Measurements from ENCODE around the gene TMEM119.

TMEM119 gene

GRCh38 chr12:108599948-108600701, 2.2 kb upstream of the TMEM119 start:
- Histone ChIP-seq H3K4me3 (replicated peaks; ENCODE audit: insufficient read depth, low read length) (no peak overlapping the region), H3K27ac (replicated peaks) (no peak overlapping the region), H3K27me3 (ENCODE audit: insufficient read depth, poor library complexity, severe bottlenecking) (no peaks in the 10 kb centered on the region)
- DNase-seq (ENCODE audit: low read depth in 1 of 2, low spot score in 1 of 2): no peak
- TF ChIP-seq CTCF (IDR thresholded peaks at IDR 0.05; ENCODE audit: insufficient read depth, low read length): no peak
- TF ChIP-seq SPI1 (IDR thresholded peaks at IDR 0.05; ENCODE audit: borderline replicate concordance, low read depth): no peak
- no peak for TF ChIP-seq POLR2AphosphoS5 (IDR thresholded peaks at IDR 0.05; ENCODE audit: low read depth)
- no peak for TF ChIP-seq REST (IDR thresholded peaks at IDR 0.05; ENCODE audit: insufficient replicate concordance, low read depth)
- TF ChIP-seq GABPA (IDR thresholded peaks at IDR 0.05; ENCODE audit: low read depth): no peak

DNA sequence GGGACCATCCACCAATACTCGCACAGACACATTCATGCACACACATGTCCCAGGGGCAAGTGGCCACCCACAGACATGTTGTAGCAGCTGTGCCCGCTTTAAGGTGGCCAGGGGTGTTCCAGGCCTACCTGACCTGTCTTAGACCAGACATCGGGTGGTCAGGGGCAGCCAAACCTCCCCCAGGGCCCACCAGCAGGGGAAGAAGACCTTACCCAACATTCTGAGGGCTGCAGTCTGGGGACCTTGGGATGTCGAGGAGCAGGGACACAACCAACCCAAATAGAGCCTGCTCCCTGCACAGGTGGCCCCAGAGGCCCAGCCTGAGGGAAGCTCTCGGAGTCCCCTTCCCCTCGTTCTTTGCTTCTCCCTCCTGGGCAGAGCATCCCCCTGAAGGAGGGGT, 1.7 kb upstream of the TMEM119 start:
- Histone ChIP-seq H3K27ac (replicated peaks) (no peak overlapping the region), H3K27me3 (ENCODE audit: insufficient read depth, poor library complexity, severe bottlenecking) (no peaks in the 10 kb centered on the region), H3K4me3 (replicated peaks; ENCODE audit: insufficient read depth, low read length) (no peak overlapping the region)
- no peak for TF ChIP-seq CTCF (IDR thresholded peaks at IDR 0.05; ENCODE audit: insufficient read depth, low read length)
- no peak for TF ChIP-seq SPI1 (IDR thresholded peaks at IDR 0.05; ENCODE audit: borderline replicate concordance, low read depth)
- no peak for TF ChIP-seq POLR2AphosphoS5 (IDR thresholded peaks at IDR 0.05; ENCODE audit: low read depth)
- no peak for TF ChIP-seq GABPA (IDR thresholded peaks at IDR 0.05; ENCODE audit: low read depth)
- no peak for TF ChIP-seq REST (IDR thresholded peaks at IDR 0.05; ENCODE audit: insufficient replicate concordance, low read depth)
- DNase-seq (ENCODE audit: low read depth in 1 of 2, low spot score in 1 of 2): no peak

DNA sequence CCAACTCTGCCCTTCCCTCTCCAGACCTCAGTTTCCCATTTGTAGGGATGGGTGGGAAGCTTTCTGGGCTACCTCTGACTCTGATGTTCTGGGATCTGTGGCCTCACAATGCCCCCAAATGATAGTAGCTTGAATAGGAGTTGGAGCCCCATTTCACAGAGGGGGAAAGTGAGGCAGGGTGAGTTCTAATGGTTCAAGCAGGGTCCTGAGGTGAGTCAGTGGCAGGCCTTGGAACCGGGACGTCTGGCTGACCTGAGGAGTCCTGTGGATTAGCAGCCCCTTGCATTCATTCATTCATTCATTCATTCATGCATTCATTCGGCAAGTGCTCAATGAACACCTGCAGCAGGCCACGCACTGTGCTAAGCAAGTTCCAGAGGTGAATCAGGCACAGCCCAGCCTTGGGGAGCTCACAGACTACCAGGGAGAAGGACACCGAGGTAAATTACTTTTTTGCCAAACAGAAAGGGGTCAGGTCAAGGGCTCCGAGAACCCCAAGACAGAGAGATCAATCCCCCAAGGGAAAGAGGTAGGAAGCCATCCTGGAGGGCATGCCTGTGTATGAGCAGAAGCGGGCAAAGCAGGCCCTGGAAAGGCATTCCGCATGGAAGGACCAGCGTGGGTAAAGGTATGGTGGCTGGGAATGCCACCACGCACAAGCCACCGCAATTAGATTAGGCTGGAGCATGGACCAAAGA, 818 bp upstream of the TMEM119 start:
- Histone ChIP-seq H3K27ac (replicated peaks) (no peak overlapping the region), H3K4me3 (replicated peaks; ENCODE audit: insufficient read depth, low read length) (no peak overlapping the region), H3K27me3 (ENCODE audit: insufficient read depth, poor library complexity, severe bottlenecking) (no peaks in the 10 kb centered on the region)
- DNase-seq (ENCODE audit: low read depth in 1 of 2, low spot score in 1 of 2): no peak
- TF ChIP-seq CTCF (IDR thresholded peaks at IDR 0.05; ENCODE audit: insufficient read depth, low read length) (no peak), SPI1 (IDR thresholded peaks at IDR 0.05; ENCODE audit: borderline replicate concordance, low read depth) (no peak), GABPA (IDR thresholded peaks at IDR 0.05; ENCODE audit: low read depth) (no peak), REST (IDR thresholded peaks at IDR 0.05; ENCODE audit: insufficient replicate concordance, low read depth) (no peak)
